WERI-Rb-1 (cell line): Measurements from ENCODE around the gene ATF7.
"Not testable (repeated sequence)": the region's sequence is repeated elsewhere in the genome, so short reads cannot be mapped to it uniquely, and the experiment has no call there.

ENCODE experiments used
- DNase-seq: peaks from one replicate; pipeline ENCODE4 v3.0.0-alpha.2; 2020
- H3K27ac ChIP-seq: fragments of 250-450 bp; sonication (Bioruptor Pico); 2 replicates; pipeline ENCODE4 v1.5.1; 2020; ENCODE audit warnings: mild to moderate bottlenecking, moderate library complexity
- H3K27me3 ChIP-seq: fragments of 250-450 bp; sonication (Bioruptor Pico); 2 replicates; pipeline ENCODE4 v1.5.1; 2021; ENCODE audit warnings: mild to moderate bottlenecking, low read depth, moderate library complexity; ENCODE audit not compliant: insufficient read depth, severe bottlenecking
- H3K36me3 ChIP-seq: fragments of 250-450 bp; sonication (Bioruptor Pico); 2 replicates; pipeline ENCODE4 v1.5.1; 2020; ENCODE audit warnings: mild to moderate bottlenecking, moderate library complexity
- H3K4me3 ChIP-seq: 2 replicates; pipeline ENCODE4 v1.5.1; 2011; ENCODE audit warnings: low read depth, mild to moderate bottlenecking, control low read depth, low read length
- H3K9me3 ChIP-seq: fragments of 250-450 bp; sonication (Bioruptor Pico); 2 replicates; pipeline ENCODE4 v1.5.1; 2021; ENCODE audit warnings: mild to moderate bottlenecking, moderate library complexity; ENCODE audit not compliant: severe bottlenecking
- CTCF ChIP-seq: IDR thresholded peaks from 2 replicates; pipeline ENCODE4 v1.5.1; 2011; ENCODE audit warnings: low read depth, mild to moderate bottlenecking, control low read depth, inconsistent platforms, low read length

ATF7 gene

GRCh38 chr12:53653595-53653994 lies 27.4 kb upstream of the ATF7 start:
- no peak for TF ChIP-seq CTCF
- H3K27ac ChIP-seq: no peak overlapping the region
- no peak overlapping the region for H3K4me3 ChIP-seq
- H3K27me3 ChIP-seq: no peaks in the 10 kb centered on the region
- no peaks in the 10 kb centered on the region; the same call in 1 of the 2 replicates for H3K36me3 ChIP-seq
- no peaks in the 10 kb centered on the region for H3K9me3 ChIP-seq
- DNase-seq: no peak

- no peak for TF ChIP-seq CTCF
- no peak overlapping the region for H3K4me3 ChIP-seq
- no peak for DNase-seq
- no peaks in the 10 kb centered on the region for H3K27me3 ChIP-seq
- no peaks in the 10 kb centered on the region for H3K9me3 ChIP-seq
- H3K27ac ChIP-seq: no peak overlapping the region
- H3K36me3 ChIP-seq: no peaks in the 10 kb centered on the region
Observed at GRCh38 chr12:53652366-53652765, 26.2 kb upstream of the ATF7 start.

- Histone ChIP-seq H3K36me3 (no peaks in the 10 kb centered on the region), H3K4me3 (no peak overlapping the region), H3K9me3 (no peaks in the 10 kb centered on the region), H3K27ac (no peak overlapping the region), H3K27me3 (no peaks in the 10 kb centered on the region)
- no peak for DNase-seq
- TF ChIP-seq CTCF: no peak
Observed at GRCh38 chr12:53651737-53652136, 25.6 kb upstream of the ATF7 start.

GRCh38 chr12:53646300-53646699 lies 20.1 kb upstream of the ATF7 start:
- not testable (repeated sequence) for H3K27ac ChIP-seq, DNase-seq, H3K9me3 ChIP-seq, H3K36me3 ChIP-seq, H3K27me3 ChIP-seq, H3K4me3 ChIP-seq

- Histone ChIP-seq H3K9me3 (peaks cover 3% of the 10 kb centered on the region), H3K27ac (no peak overlapping the region), H3K4me3 (no peak overlapping the region), H3K36me3 (no peaks in the 10 kb centered on the region), H3K27me3 (no peaks in the 10 kb centered on the region)
- DNase-seq: no peak
- TF ChIP-seq CTCF: no peak
Observed at GRCh38 chr12:53645165-53645564, 19.0 kb upstream of the ATF7 start.

- TF ChIP-seq CTCF: no peak
- Histone ChIP-seq H3K27ac (no peak overlapping the region), H3K9me3 (peaks cover 3% of the 10 kb centered on the region), H3K27me3 (no peaks in the 10 kb centered on the region), H3K4me3 (no peak overlapping the region), H3K36me3 (no peaks in the 10 kb centered on the region)
- DNase-seq: no peak
Observed at GRCh38 chr12:53644133-53644532, 18.0 kb upstream of the ATF7 start.
